ENCODE data around the gene RNF208.

- TF ChIP-seq CTCF (IDR thresholded peaks at IDR 0.05; ENCODE audit: low read depth, low read length, poor library complexity, severe bottlenecking), result no peak
- TF ChIP-seq EZH2phosphoT487 (IDR thresholded peaks at IDR 0.05; ENCODE audit: borderline replicate concordance, low read length), result no peak
Measured at GRCh38 chr9:137269231-137269772, 47.3 kb upstream of the RNF208 start.

Measured in DOHH2 (cell line).